AG08395 (cell line): ENCODE results near the gene TSR3.

Experiments used
- DNase-seq: peaks from one replicate; pipeline ENCODE4 v3.0.0; 2012; ENCODE audit warnings: mixed read lengths, low spot score

The TSR3 gene

DNA sequence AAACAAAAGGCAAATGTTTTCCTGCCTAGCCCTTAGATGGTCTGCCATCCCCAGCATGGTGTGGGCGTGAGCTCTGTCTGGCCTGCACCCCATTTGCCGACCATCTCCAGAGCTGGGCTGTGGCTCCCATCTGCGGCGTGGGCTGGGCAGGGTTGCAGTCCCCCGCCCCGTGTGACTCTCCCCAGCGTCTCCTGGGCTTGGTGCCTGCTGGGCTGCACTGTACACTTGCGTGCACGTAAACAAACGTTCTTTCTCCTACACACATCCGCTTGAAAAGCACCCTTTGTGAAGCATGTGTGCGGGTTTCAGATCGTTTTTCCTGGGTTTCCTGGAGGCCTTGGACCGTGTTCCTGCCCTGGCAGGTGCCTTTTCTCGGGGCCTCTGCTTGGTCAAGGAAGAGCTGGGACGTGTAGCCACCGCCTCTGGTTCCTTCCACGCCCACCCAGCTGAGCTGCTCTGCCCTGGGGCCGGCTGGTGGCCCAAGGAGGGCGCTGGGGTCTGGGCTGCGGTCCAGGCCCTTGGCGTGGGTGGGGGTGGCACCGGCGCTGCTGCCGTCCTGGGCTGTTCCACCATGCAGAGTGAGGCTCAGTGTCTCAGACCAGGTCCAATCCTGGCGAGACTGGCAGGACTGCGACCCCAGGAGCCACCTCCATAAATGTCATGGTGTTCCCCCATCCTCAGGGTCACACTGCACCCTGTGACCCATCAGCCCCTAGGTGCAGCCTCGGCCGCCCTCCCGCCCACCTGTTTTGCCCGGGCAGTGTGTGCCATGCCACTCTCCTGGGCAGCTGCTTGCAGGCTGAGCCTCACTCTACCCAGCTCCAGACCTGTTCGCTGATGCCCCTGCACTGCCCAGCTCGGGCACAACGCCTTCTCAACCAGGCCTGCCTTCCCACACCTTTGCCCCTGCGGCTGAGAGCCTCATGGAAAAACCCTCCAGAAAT is 28.1 kb downstream of the TSR3 start:
- no peak for DNase-seq

DNA sequence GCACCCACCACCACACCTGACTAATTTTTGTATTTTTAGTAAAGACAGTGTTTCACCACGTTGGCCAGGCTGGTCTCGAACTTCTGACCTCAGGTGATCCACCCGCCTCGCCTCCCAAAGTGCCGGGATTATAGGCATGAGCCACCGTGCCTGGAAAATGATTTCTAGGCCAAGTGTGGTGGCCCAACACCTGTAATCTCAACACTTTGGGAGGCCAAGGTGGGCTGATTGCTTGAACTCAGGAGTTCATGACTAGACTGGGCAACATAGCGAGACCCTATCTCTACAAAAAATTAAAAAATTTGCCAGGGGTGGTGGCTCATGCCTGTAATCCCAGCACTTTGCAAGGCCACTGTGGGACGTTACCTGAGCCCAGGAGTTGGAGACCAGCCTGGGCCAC is 29.3 kb downstream of the TSR3 start:
- DNase-seq, result no peak

DNA sequence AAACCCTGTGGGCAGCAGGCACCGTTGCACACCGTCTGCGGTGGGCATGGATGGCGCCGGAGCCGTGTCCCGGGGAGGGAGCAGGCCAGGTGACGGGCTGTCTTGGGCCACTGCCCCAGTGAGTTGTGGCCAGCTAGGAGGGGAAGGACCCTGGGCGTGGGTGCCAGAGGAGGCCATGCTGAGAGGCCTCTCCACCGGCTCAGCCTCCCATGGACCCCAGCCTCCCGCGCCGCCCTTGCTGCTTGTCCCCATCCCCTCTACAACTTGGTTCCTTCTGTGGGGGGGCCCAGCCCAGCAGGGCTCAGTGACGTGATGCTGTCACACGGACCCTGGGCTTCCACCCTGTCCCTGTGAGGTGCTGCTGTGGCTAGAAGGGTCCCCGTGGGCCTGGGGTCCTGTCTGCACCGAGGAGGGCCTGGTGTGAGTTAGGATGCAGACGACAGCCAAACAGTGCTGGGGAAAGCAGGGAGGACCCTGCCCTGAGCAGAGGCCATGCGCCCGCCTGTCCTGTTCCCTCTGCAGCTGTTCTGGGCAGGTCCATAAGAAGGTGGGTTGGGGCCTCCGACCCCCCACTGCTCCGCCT is 30.9 kb downstream of the TSR3 start:
- no peak for DNase-seq

- no peak for DNase-seq
Measured at GRCh38 chr16:1320097-1320496, 31.6 kb downstream of the TSR3 start.

DNA sequence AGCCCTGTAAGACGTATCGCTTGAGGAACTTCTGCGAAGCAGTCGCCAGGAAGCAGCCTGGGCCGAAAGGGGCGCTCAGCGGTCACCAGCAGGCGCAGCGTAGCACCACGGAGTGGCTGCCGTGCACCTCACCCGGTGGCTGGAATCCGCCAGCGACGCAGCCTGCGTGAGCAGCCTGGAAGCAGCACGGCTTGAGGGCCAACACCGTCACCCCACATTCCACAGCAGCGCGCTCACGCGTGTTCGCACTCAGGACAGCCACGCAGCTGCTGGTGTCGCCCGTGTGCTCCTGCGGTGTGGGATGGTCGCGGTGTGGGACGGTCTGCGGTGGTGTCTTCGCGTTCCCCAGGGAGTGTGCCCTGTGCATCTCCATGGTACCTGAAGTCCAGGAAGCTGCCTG is 32.6 kb downstream of the TSR3 start:
- DNase-seq, result no peak

GRCh38 chr16:1318268-1318545 is 33.5 kb downstream of the TSR3 start:
- DNase-seq, result no peak

- DNase-seq, result no peak
Measured at GRCh38 chr16:1317479-1318267, 34.0 kb downstream of the TSR3 start.

- DNase-seq, result no peak
Measured at GRCh38 chr16:1316033-1316405, 35.7 kb downstream of the TSR3 start.

DNA sequence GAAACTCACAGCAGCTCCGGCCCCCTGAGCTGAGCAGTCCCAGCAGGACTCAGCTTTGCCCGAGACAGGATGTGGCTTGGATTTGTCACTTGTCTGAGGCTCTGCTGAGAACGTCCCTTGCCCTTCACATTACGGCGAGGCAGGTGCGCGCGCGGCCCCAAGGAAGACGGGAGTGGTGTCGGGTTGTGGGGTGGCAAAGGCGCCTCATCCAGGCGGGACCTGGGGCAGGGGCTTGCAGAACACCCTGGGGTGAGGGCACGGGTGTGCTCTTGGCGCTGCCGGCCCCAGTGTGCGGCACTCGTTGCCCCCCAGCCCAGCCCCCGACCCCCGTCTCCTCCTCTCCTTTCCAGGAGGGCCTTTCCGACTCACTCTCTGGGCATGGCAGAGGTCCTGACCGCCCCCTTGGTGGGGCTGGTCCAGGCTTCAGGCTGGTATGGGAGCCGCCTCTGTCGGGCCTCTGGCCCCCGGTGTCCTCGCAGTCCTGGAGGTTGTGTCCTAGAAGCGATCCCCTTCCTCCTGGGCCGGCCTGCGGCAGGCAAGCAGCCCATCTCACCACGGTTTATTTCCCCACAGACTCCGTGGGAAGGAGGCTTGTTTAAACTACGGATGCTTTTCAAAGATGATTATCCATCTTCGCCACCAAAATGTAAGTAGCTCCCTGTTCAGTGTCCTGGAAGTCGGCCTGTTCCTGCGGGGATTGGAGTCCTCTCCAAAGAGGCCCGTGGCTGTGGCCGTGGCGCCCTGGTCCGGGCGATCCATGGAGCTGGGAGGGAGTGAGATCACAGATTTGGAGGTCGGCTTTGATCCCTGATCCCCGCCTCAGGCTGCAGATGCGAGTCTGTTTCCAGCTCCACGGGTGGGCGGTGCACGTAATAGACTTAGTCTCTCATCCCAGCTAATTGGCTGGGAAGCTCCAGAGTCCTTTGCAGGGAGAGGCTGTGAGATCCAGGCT is 36.3 kb downstream of the TSR3 start:
- no peak for DNase-seq

DNA sequence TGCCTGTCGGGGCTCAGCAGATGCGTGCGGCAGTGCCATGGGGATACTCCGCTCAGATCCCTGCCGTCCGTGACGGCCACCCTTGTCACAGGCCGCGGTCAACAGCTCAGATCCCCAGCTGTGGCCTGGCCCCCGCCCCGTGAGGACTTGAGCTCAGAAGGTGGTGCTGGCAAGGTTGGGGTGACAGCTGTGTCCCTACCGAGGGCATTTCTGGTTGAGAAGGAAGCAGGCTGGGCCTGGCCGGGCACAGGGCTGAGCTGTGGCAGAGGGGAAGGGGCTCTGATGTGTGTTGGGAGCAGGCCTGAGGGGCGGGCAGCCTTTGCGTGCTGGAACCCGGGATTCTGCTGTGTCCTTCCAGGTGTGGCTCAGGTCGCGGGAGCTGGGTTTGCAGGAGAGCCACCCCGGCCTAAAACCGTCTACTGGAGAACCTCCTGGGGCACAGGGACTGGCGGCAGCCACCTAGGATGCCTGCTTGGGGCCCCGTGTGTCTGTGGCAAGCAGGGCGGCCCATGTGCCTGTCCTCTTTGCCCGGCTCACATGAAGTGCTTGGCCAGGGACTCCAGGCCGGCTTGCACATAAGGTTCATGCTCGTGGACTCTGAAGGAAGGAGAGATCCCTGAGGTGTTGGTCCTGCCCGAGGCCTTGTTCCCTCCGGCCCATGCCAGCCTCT is 37.1 kb downstream of the TSR3 start:
- no peak for DNase-seq

GRCh38 chr16:1313721-1314369 is 37.8 kb downstream of the TSR3 start:
- DNase-seq, result no peak

DNA sequence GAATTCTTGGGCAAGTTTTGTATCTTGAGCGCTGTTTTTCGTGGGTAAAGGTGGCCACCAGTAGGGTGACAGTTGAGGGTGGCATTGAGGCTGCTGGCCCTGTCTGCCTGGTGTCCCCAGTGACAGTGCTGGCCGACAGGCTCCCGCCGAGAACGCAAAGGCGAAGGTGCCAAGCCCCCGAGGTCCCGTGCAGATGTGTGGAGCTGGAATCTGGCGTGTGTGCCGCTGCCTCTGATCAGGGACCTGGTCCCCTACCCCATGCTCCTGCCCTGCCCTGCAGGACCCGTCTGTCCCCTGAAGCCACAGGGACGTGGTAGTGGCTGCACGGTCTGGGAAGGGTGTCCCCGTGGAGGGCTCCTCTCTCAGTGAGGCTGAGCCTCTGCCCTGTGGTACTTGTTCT is 38.8 kb downstream of the TSR3 start:
- no peak for DNase-seq

DNA sequence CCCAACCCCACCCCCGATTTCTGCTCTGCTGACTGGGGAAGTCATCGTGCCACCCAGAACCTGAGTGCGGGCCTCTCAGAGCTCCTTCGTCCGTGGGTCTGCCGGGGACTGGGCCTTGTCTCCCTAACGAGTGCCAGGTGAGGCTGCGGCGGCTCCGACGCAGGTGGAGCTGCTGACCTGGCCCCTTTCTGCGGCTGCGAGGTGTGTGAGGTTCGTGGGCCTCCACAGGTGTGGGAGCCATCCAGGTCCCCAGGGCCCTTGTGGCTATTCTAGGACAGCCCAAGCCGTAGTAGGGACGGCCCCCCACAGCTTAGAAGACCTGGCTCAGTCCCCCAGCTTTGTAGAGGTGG is 39.2 kb downstream of the TSR3 start:
- DNase-seq, result no peak

DNA sequence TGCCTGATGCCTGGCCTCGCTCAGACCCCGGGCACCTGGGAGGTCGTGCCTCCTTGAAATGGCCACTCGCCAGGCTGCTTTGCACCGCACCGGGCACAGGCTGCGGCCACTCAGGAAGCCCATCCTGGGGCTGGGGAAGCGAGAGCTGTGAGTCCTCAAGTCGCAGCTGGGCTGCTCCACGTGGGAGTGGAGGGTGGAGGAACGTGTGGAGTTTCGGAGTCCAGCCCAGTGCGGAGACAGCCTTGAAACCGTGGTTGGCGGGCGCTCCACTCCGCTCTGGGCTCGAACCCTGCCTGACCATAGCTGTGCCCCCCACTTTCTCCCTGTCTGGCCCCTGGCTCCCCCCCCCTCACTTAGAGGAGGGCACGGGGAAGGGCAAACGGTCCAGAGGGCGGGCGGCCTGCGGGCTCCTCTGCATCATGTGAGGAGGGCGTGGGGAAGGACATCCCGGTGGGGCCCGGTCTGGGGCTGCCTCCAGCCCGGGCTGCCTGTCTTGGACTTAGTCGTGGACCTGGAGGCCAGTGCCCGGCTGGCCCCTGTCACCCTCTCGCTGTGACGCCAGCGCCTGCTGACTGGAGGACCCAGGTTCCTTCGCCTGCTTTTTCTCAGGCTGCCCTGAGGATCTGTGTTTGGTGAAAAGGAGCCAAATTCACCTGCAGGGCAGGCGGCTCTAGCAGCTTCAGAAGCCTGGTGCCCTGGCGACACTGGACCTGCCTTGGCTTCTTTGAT is 39.8 kb downstream of the TSR3 start:
- peak; percentile 26 for DNase-seq

DNA sequence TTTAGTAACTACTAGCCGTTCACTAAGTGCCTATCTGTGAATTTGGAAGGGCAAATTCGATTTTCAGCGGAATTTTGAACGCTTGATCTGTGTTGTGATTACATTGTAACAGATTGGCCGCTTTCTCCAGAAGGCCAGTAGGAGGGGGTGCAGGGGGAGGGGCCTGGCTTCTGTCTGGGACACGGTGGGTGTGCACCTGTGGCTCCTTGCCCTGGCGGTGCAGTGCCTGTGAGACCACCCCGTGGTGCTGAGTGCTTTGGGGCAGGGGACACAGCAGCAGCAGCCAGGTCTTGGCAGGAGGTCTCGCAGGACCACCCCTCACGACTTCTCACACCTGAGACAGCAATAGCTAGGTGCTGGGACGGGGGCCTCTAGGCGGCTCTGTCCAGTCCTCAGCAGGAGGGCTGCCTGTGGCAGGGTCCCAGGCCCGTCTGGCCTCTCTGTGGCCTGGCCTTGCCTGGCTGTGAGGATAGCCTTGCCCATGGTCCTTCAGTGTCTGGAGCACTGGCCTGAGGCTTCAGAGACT is 40.4 kb downstream of the TSR3 start:
- no peak for DNase-seq

DNA sequence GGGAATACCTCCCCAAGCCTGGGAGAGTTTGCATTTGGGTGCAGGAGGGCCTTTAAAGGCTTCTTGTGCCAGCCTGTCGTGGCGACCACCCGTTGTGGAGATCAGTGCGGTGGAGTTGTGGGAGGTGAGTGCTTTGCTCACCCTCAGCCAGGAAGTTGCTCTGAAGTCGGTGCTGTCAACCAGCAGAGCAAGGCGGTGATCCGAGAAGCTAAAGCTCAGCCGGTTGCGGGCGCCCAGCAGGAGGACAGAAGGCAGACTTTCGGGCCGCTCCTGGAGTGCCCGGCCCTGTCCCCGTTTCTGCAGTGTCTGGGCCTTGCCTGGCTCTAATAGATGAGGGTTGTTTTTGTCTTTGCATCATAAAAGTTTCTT is 40.9 kb downstream of the TSR3 start:
- DNase-seq, result no peak

DNA sequence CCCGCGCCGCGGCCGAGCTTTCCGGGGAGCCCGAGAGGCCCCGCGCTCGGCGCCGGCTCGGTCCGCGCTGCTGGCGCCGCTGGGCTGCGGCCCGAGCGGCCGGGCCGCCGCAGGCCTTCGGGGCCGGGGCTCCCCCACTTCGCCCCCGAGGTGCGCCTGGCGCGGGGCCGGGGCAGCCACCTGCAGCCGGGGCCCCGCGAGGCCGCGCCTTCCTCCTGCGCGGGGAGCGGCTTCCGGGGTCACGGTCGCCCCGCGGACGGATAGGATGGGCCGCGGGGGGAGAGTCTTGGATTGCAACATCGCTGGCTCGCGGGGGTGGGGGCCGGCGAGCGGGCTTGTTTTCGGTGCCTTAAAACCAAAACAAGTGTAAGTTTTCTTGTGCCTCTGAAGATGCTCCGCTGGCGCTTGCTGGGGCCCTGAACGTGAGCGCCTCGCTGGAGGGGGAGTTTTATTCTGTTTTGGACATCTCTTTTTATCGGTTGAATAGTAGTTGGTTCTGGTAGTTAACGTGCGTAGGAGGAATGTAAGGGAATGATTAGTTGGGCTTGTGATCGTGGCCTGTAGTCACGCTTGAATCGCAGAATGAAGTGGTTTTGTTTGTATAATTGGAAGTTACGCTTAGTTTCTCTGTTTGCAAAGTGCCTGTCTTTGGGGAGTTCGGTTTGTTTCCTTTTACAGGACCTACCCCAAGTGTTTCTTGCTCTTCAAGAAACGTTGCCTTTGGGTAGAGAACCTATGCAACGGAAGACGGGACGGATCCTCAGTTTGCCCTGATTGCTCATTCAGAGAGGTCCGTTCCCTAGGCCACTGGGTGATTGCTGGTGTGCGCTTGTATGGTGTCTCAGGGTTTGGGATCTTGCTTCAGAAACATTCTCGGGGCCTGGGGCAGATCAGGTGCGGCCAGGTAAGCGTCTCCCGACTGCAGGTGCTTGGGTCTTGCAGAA is 41.5 kb downstream of the TSR3 start:
- peak; percentile 40 for DNase-seq

DNA sequence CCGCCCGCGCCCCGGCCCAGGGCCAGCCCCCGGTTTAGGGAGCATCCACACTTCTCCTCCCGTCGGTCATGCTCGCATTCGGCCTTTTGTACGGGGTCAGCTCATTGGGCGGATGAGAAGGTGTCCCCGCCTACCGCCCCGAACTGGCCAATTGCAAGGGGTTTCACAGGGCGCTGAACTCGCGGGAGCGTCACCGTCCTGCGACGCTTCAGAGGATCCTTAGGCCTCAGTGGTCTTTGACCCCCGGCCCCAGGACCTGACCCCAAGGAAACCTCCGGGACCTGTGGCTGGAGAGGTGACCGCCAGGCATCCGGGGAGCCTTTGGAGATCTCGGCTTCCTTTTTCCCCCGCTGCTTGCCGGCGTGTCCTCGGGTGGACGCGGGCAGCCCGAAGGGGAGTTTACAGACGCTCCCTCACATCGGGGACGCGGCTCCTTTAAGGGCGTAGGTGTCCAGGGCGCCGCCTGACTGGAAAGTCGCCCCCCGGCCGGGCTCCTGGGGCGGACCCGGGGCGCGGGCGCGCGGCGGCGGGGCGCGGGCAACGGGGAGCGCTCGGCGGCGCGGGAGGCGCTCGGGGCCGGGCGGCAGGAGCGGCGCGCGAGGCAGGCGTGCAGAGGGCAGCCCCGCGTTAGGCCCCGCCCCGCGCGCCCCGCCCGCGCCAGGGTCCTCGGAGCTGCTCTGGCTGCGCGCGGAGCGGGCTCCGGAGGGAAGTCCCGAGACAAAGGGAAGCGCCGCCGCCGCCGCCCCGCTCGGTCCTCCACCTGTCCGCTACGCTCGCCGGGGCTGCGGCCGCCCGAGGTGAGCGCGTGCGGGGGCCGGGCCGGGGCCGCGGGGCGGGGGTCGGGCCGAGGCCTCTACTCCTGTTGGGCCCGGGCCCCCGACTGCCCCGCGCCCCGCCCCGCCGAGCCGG is 42.4 kb downstream of the TSR3 start, which contains the start of gene UBE2I:
Gene UBE2I (plus strand): TSS at position 660 of the 909 bp plus-strand sequence. CDS start 4,395 bp downstream, outside the sequence.
- peak; percentile 99 for DNase-seq
